H9 (cell line): Measurements from ENCODE around the gene STARD3. TPM values are rescaled to one million over a fixed set of nuclear protein-coding genes. Genes with fewer than 3 reads are reported as not detected.

Source experiments
- DNase-seq: peaks from one replicate; pipeline ENCODE4 v3.0.0-alpha.2; 2017
- H2AFZ ChIP-seq: one replicate; pipeline ENCODE4 v1.6.1; 2013; ENCODE audit warnings: mild to moderate bottlenecking, low read length, control low read depth, moderate library complexity
- H2AK5ac ChIP-seq: 2 replicates; pipeline ENCODE4 v1.6.1; 2013; ENCODE audit warnings: low read length, control low read depth, mixed read lengths; ENCODE audit not compliant: insufficient read length
- H2BK120ac ChIP-seq: one replicate; pipeline ENCODE4 v1.6.1; 2013; ENCODE audit warnings: low read depth, mild to moderate bottlenecking, low read length, control low read depth, inconsistent platforms; ENCODE audit not compliant: poor library complexity, severe bottlenecking
- H2BK12ac ChIP-seq: 2 replicates; pipeline ENCODE4 v1.6.1; 2013; ENCODE audit warnings: low read length, control low read depth, mixed read lengths, low read depth; ENCODE audit not compliant: insufficient read length
- H2BK15ac ChIP-seq: 2 replicates; pipeline ENCODE4 v1.6.1; 2013; ENCODE audit warnings: low read depth, low read length, control low read depth
- H2BK20ac ChIP-seq: one replicate; pipeline ENCODE4 v1.6.1; 2013; ENCODE audit warnings: low read depth, mild to moderate bottlenecking, low read length, control low read depth, inconsistent platforms; ENCODE audit not compliant: poor library complexity, severe bottlenecking
- H2BK5ac ChIP-seq: 2 replicates; pipeline ENCODE4 v1.6.1; 2013; ENCODE audit warnings: low read length, control low read depth, mixed read lengths; ENCODE audit not compliant: insufficient read length
- H3K14ac ChIP-seq: 2 replicates; pipeline ENCODE4 v1.6.1; 2013; ENCODE audit warnings: low read length, control low read depth; ENCODE audit not compliant: insufficient read depth
- H3K18ac ChIP-seq: 2 replicates; pipeline ENCODE4 v1.6.1; 2013; ENCODE audit warnings: low read depth, mild to moderate bottlenecking, mixed read lengths, low read length, control low read depth; ENCODE audit not compliant: insufficient read length
- H3K23ac ChIP-seq: 2 replicates; pipeline ENCODE4 v1.6.1; 2013; ENCODE audit warnings: low read length, control low read depth, mixed read lengths, low read depth; ENCODE audit not compliant: insufficient read length
- H3K23me2 ChIP-seq: 2 replicates; pipeline ENCODE4 v1.6.1; 2013; ENCODE audit warnings: low read depth, mild to moderate bottlenecking, mixed read lengths, low read length, control low read depth; ENCODE audit not compliant: insufficient read length, poor library complexity, severe bottlenecking
- H3K27ac ChIP-seq: 2 replicates; pipeline ENCODE4 v1.5.1; 2013; ENCODE audit warnings: low read length, control low read depth, mixed read lengths, low read depth; ENCODE audit not compliant: insufficient read length
- H3K27me3 ChIP-seq: 2 replicates; pipeline ENCODE4 v1.6.1; 2013; ENCODE audit warnings: low read length, control low read depth, inconsistent platforms; ENCODE audit not compliant: insufficient read depth
- H3K4ac ChIP-seq: 2 replicates; pipeline ENCODE4 v1.6.1; 2013; ENCODE audit warnings: low read depth, mild to moderate bottlenecking, control low read depth, inconsistent platforms, low read length, moderate library complexity
- H3K4me1 ChIP-seq: 2 replicates; pipeline ENCODE4 v1.6.1; 2013; ENCODE audit warnings: low read length, control low read depth, inconsistent platforms; ENCODE audit not compliant: insufficient read depth
- H3K4me2 ChIP-seq: 2 replicates; pipeline ENCODE4 v1.6.1; 2013; ENCODE audit warnings: low read length, control low read depth, mixed read lengths; ENCODE audit not compliant: insufficient read length, insufficient read depth
- H3K56ac ChIP-seq: 2 replicates; pipeline ENCODE4 v1.6.1; 2013; ENCODE audit warnings: low read depth, mild to moderate bottlenecking, mixed read lengths, low read length, control low read depth; ENCODE audit not compliant: insufficient read length
- H3K79me1 ChIP-seq: 2 replicates; pipeline ENCODE4 v1.6.1; 2013; ENCODE audit warnings: low read depth, mild to moderate bottlenecking, moderate library complexity, low read length, control low read depth, inconsistent platforms; ENCODE audit not compliant: insufficient read depth, poor library complexity, severe bottlenecking
- H3K79me2 ChIP-seq: 2 replicates; pipeline ENCODE4 v1.6.1; 2013; ENCODE audit warnings: low read length, control low read depth, inconsistent platforms; ENCODE audit not compliant: insufficient read depth
- H3K9ac ChIP-seq: 2 replicates; pipeline ENCODE4 v1.6.1; 2013; ENCODE audit warnings: low read length, control low read depth, mixed read lengths; ENCODE audit not compliant: insufficient read length; ENCODE audit errors: extremely low read depth
- H3K9me3 ChIP-seq: one replicate; pipeline ENCODE4 v1.6.1; 2013; ENCODE audit warnings: low read depth, low read length, inconsistent platforms; ENCODE audit not compliant: control insufficient read depth
- H3T11ph ChIP-seq: one replicate; pipeline ENCODE4 v1.6.1; 2013; ENCODE audit warnings: mild to moderate bottlenecking, low read length, control low read depth, inconsistent platforms
- H4K20me1 ChIP-seq: one replicate; pipeline ENCODE4 v1.6.1; 2013; ENCODE audit not compliant: control insufficient read depth, insufficient read length, insufficient read depth
- H4K5ac ChIP-seq: 2 replicates; pipeline ENCODE4 v1.6.1; 2013; ENCODE audit warnings: low read depth, mild to moderate bottlenecking, mixed read lengths, low read length, control low read depth; ENCODE audit not compliant: insufficient read length
- H4K8ac ChIP-seq: replicated peaks from 2 replicates; pipeline ENCODE4 v1.6.1; 2013; ENCODE audit warnings: low read length, control low read depth, mixed read lengths, low read depth; ENCODE audit not compliant: insufficient read length
- H4K91ac ChIP-seq: 2 replicates; pipeline ENCODE4 v1.6.1; 2013; ENCODE audit warnings: low read depth, mild to moderate bottlenecking, moderate library complexity, mixed read lengths, low read length, control low read depth; ENCODE audit not compliant: insufficient read length
- H3K27ac Mint-ChIP-seq, 3 experiments: 2 replicates in 2 of 3; 3 replicates in 1 of 3; pipeline ENCODE4 v1.8.0; 2020 to 2021; ENCODE audit warnings: mixed read lengths in 3 of 3, mild to moderate bottlenecking in 1 of 3, moderate library complexity in 1 of 3
- H3K27me3 Mint-ChIP-seq: 2 replicates; pipeline ENCODE4 v1.8.0; 2021; ENCODE audit warnings: low read depth, mild to moderate bottlenecking, moderate library complexity, mixed read lengths
- H3K36me3 Mint-ChIP-seq, 3 experiments: 2 replicates in 2 of 3; 3 replicates in 1 of 3; pipeline ENCODE4 v1.8.0; 2020 to 2021; ENCODE audit warnings: low read depth in 3 of 3, mixed read lengths in 3 of 3; ENCODE audit not compliant: insufficient read depth in 1 of 3
- H3K4me1 Mint-ChIP-seq, 2 experiments: 2 replicates each; pipeline ENCODE4 v1.8.0; 2020; ENCODE audit warnings: mixed read lengths in 2 of 2
- H3K4me3 Mint-ChIP-seq, 2 experiments: 2 replicates in 1 of 2; 3 replicates in 1 of 2; pipeline ENCODE4 v1.8.0; 2020 to 2021; ENCODE audit warnings: mild to moderate bottlenecking in 2 of 2, mixed read lengths in 2 of 2, moderate library complexity in 1 of 2
- H3K9me3 Mint-ChIP-seq, 2 experiments: 2 replicates in 1 of 2; 3 replicates in 1 of 2; pipeline ENCODE4 v1.8.0; 2020; ENCODE audit warnings: mild to moderate bottlenecking in 2 of 2, mixed read lengths in 2 of 2, moderate library complexity in 1 of 2
- CTCF ChIP-seq: fragments of 200-600 bp; sonication (generic); conservative IDR thresholded peaks from 3 replicates; pipeline ENCODE4 v1.8.0; 2021; ENCODE audit warnings: antibody characterized with exemption, mild to moderate bottlenecking
- WGBS: extraction: QIAGEN DNeasy Blood & Tissue Kit; methylation state at CpG from one replicate; pipeline ENCODE4 v1.1.7; 2013; ENCODE audit warnings: missing lambda C conversion rate, low lambda C conversion rate, mixed read lengths; ENCODE audit not compliant: insufficient read length; ENCODE audit errors: extremely low coverage; 5-methylcytosine and 5-hydroxymethylcytosine counted together
- total RNA-seq: library from RNA; stranded (reverse); gene quantifications from 2 replicates; pipeline ENCODE4 v1.2.1, GENCODE V29; 2021

The STARD3 gene
- total RNA-seq, 1 experiment from 2014 or later, result 51.3 TPM

- H3K27me3 ChIP-seq, result peaks cover 19% of the 10 kb centered on the region; the same call in 1 of the 2 replicates
- no peak for DNase-seq
Measured at GRCh38 chr17:39618246-39618913, 18.6 kb upstream of the STARD3 start.

More at GRCh38 chr17:39618246-39618913, 18.6 kb upstream of the STARD3 start:
- no peaks in the 10 kb centered on the region for H3K9me3 ChIP-seq
- H3K4me1 ChIP-seq, result no peaks in the 10 kb centered on the region
- no CpG with 5 or more reads among the region's 33 CpGs for WGBS
- H4K5ac ChIP-seq, result no peak overlapping the region
- peak overlapping the region; percentile 61 to 82 for H3K4me3 Mint-ChIP-seq
- H4K20me1 ChIP-seq, result no peaks in the 10 kb centered on the region
- H4K8ac ChIP-seq, result no peak overlapping the region
- no peak overlapping the region for H4K91ac ChIP-seq
- no peak overlapping the region for H3K18ac ChIP-seq
- H3K56ac ChIP-seq, result no peak overlapping the region
- H2AK5ac ChIP-seq, result no peak overlapping the region
- H2BK120ac ChIP-seq, result no peak overlapping the region
- no peak overlapping the region for H3K23ac ChIP-seq
- H3K27me3 Mint-ChIP-seq, result peaks cover 96% of the 10 kb centered on the region
- no peak overlapping the region for H3K14ac ChIP-seq
- H3K27ac ChIP-seq, result no peak overlapping the region
- no peaks in the 10 kb centered on the region for H3K79me2 ChIP-seq
- H3K4me2 ChIP-seq, result peak overlapping the region; percentile 75
- no peak overlapping the region for H2BK15ac ChIP-seq
- H3T11ph ChIP-seq, result no peak overlapping the region
- no peaks in the 10 kb centered on the region for H3K36me3 Mint-ChIP-seq
- no peaks in the 10 kb centered on the region for H3K79me1 ChIP-seq
- H3K9me3 Mint-ChIP-seq, result no peaks in the 10 kb centered on the region; a peak in 1 of 5 replicates
- H3K23me2 ChIP-seq, result peaks cover 2% of the 10 kb centered on the region
- H2BK5ac ChIP-seq, result no peak overlapping the region
- no peak overlapping the region for H3K4ac ChIP-seq
- no peak for TF ChIP-seq CTCF
- no peak overlapping the region for H2BK12ac ChIP-seq
- no peak overlapping the region; a peak in 1 of 7 replicates for H3K27ac Mint-ChIP-seq
- no peak overlapping the region for H2BK20ac ChIP-seq
- no peak overlapping the region for H2AFZ ChIP-seq
- peaks cover 10 to 16% of the 10 kb centered on the region in 2 experiments for H3K4me1 Mint-ChIP-seq
- H3K9ac ChIP-seq, result no peak overlapping the region
